MM.1S (cell line): ENCODE measurements around the gene GATAD2B.

ENCODE experiments used
- EZH2 ChIP-seq: fragments of 300-600 bp; sonication (generic); optimal IDR thresholded peaks from 2 replicates; pipeline ENCODE3; 2017; ENCODE audit warnings: low read depth, mild to moderate bottlenecking, antibody characterized with exemption, low read length, mixed read lengths
- TF ChIP-seq, protein P1 (sequence below): fragments of 300-600 bp; sonication (generic); IDR thresholded peaks from 2 replicates; pipeline ENCODE4 v1.5.1; 2016; ENCODE audit warnings: antibody characterized with exemption, low read length, mixed read lengths

DNA sequence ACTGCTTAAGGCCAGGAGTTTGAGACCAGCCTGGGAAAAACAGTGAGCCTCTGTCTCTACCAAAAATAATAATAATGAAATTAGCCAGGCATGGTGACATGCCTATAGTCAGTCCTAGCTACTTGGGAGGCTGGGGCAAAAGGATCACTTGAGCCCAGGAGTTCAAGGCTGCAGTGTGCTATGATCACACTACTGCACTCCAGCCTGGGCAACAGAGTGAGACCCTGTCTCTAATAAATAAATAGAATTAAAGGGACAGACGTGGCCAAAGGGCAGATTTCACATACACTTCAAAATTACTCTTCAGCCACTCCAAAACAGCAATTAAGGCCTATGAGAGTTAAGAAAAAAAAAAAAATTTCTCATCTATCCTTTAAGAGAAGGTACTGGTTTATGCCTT lies 45.7 kb downstream of the GATAD2B start:
- TF ChIP-seq, protein P1, sequence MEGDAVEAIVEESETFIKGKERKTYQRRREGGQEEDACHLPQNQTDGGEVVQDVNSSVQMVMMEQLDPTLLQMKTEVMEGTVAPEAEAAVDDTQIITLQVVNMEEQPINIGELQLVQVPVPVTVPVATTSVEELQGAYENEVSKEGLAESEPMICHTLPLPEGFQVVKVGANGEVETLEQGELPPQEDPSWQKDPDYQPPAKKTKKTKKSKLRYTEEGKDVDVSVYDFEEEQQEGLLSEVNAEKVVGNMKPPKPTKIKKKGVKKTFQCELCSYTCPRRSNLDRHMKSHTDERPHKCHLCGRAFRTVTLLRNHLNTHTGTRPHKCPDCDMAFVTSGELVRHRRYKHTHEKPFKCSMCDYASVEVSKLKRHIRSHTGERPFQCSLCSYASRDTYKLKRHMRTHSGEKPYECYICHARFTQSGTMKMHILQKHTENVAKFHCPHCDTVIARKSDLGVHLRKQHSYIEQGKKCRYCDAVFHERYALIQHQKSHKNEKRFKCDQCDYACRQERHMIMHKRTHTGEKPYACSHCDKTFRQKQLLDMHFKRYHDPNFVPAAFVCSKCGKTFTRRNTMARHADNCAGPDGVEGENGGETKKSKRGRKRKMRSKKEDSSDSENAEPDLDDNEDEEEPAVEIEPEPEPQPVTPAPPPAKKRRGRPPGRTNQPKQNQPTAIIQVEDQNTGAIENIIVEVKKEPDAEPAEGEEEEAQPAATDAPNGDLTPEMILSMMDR = no peak
- no peak for TF ChIP-seq EZH2
